Stimulated activated CD4-positive, alpha-beta T cell treated with anti-CD3 and anti-CD28 coated beads, TNF-alpha, amount 100 ng/mL, for 1 hour (primary cell): ENCODE data around the gene URAD.

Experiments
- DNase-seq, 3 donors: peaks; one replicate each; pipeline ENCODE4 v3.0.0-alpha.2; 2020; ENCODE audit warnings: low read depth in 3 of 3, low spot score in 1 of 3

The URAD gene

GRCh38 chr13:28000567-28000966 lies 12.1 kb upstream of the URAD start:
- no peak for DNase-seq

DNA sequence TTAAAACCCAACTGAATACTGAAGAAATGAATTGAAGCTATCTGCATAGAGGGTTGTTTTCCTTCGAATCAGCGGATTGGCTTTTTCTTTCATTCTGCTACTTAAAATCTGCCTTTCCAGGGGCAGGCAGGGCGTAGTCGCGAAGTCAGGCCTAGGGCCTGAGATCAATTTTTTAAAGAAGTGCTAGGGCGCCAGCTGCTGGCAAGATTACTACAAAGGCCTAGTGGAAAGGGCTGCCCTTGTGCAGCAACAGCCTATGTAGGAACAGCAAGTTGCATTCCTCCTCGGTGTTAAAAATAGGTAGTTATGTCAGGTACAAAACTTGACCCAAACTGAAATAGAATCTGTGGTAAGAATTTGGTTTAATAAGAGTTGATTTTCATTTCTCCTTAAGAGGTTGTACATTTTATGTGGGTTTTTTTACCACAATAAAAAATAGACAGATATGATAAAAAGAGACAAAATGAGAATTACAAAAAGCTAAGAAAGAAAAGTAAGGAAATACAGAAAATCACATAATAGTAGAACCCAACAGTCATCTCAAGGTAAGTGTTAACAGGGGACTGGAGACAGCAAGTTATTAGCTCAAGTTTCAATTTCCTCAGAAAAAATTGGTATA lies 9.5 kb upstream of the URAD start:
- DNase-seq = no peak

- no peak for DNase-seq
Observed at GRCh38 chr13:27991881-27992280, 3.4 kb upstream of the URAD start.

DNA sequence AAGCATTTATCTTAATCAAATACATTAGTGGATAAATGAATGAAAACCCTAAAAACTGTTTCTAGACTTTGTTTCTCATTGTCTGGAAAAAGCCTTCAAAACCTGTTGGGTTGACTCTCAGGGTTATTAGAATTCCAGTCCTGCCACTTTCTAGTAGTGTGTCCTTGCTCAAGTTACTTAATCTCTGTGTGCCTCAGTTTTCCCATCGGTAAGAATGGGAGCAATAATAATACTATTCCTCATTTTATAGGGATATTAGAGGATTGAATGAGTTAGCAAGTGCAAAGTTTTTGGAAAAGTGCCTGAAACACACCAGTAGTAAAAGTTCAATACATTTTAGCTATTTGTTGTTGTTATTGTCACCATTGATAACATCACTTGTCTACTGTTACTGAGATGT lies 2.9 kb downstream of the URAD start:
- DNase-seq = no peak

DNA sequence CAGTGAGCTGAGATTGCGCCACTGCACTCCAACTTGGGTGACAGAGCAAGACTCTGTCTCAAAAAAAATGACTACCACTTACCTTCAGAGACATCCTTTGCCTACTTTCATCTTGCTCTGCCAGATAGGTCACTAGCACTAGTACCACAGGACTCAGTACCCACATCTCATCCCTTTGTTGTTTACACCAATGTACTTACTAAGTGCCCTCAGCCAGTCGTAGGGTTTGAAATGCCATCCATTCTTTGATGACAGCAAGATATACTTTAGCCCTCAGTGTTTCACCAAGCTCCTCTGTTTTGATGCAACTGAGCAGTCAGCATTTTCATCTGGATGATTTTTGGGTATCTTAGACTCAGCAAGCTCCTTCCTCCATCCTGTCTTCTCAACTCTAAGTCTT lies 6.1 kb downstream of the URAD start:
- no peak for DNase-seq

DNA sequence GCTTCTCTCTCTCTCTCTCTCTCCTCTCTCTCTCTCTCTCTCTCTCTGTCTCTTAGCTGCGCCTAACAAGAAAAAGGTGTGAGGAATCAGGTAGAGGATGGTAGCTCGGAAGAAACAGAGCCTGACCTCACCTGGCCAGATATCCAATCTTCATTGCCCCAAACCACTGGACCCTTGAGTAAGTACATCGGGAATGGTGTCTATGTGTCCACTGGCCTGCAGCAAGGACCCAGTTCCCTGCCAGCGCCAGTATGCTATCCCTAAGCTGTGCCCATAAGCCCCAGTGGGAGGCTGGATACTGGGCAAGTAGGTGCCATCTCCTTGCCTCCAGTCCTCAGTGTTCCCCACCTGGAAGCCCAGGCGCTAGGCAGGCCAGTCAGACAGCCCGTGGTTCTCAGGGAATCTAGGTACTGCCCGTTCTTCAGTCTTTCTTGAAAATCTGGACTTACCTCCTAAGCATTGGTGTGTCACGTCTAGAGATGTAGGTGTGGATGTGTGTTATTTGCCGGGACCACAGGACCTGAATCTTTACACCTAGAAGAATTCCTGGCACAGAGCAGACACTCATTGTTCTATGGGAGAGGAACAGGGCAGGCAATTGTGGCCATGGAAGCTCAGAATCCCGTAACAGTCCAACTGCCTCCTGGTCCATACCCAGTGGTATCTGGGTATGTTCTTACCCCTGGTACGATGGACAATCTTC lies 7.3 kb downstream of the URAD start:
- no peak for DNase-seq

DNA sequence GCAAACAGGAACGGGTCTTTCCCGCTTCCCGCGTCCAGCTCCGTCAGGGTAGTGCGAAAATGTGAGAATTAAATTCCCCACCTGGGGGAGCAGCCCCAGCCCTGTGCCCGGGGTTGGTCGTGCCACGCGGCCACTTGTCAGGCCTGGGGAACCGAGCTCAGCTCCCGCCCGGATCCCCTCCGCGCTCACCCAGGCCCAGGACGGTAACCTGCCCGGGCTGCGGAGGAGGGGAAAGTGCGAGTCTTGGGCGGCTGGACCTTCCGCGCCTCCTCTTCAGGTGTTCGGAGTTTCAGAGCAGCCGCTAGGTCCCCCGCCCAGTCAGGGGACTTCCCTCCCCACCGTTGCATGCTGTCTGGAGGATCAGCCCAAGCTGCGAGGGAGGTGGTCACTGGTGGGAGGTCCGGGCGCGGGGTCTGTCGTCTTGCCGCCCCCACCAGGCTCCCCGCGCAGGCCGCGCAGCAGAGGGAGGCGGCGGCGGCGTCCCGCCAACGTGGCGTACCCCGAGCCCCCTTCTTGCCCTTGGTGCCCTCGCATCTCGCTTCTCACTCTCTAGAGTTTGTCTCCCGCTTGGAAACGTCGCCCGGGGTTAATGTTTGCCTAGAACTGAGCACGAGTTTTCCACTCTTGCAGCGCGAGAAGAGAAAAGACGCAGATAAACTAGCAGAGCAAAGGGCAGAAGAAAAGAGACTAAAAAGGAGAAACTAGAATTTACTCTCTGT lies 8.1 kb downstream of the URAD start:
- no peak for DNase-seq

DNA sequence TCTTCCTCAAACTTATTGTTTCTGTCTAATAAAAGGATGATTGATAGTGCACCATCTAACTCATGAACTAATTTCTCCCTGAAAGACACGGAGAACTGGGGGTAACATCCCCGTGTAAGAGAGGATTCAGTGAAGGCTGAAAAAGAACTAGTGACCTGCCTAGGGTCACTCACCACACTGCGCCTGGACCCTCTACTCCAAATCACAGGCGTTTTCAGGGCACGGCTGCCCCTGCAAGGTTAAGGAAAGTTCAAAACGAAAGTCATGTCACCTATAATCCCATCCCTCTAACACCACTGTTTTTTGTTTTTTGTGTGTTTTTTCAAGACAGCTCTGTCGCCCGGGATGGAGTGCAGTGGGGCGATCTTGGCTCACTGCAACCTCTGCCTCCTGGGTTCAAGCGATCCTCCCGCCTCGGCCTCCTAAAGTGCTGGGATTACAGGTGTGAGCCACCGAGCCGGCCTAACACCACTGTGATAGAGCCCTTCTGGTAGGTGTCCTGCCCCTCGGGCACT lies 8.7 kb downstream of the URAD start:
- no peak for DNase-seq

DNA sequence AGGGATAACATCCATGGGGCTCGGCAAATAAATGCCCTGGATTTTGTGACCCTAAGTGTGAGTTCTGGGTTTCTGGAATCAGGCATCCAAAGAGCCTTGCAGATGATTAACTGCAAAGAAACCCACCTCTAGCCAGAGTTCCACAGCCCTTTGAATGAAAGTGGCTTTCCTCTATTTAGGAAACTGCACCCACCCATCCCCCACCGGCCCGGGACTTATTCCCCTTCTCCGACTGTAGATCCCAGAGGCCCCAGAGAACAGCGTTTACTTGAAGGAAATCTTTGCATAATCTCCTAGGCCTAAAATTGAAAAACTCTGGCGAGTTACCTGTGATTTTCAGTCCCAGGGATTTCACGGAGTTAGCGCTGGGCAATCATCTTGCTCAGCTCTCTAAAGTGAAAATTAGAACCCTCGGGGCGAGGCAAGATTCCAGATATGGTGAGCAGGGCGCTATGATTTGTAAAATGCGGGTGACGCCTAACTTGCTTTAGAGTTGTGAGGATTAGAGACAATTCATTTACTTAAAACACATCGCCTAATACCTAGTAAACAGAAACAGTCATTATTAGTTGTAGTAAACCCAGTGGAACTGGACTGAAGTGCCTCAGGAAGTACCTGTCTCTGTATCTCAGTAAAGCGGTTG lies 9.4 kb downstream of the URAD start:
- no peak for DNase-seq

GRCh38 chr13:27978301-27978968 lies 10.1 kb downstream of the URAD start:
- DNase-seq = no peak

- no peak for DNase-seq
Observed at GRCh38 chr13:27977476-27978300, 10.8 kb downstream of the URAD start.

DNA sequence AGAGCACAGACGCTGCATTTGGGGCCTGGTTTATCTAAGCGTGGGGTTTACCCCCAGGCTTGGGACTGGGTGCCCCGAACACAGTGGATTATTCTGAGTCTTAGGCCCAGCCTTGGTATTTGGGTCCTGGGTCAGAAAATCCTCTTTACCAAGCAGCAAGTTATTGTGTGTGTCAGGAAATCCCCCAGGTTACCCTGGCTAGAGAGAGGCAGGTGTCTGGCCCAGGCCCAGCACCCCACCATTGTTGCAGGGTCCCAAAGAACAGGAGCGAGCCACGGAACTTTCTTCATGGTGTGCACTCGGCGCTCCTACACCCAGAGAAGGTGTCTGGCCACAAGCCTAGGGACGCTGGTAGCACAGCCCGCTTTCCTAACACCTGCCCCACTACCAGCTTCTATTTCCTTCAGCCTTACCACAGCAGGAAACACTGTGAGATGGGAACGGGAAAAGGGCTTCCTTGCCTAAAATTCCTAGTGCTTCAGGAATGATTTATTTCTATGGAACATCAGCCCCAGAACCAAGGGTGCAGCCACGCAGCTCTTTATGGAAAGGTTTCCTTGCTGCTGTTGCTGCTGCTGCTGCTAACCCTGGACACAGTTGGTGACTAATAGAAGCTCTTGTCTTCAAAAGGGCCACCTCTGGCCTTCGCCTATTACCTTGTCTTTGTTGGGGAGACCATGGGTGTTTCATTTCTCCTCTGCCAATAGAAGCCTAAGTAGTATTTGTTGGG lies 12.0 kb downstream of the URAD start:
- no peak for DNase-seq

GRCh38 chr13:27975564-27976361 lies 12.7 kb downstream of the URAD start:
- DNase-seq = no peak

- no peak for DNase-seq
Observed at GRCh38 chr13:27973961-27974662, 14.4 kb downstream of the URAD start.

- no peak for DNase-seq
Observed at GRCh38 chr13:27973291-27973690, 15.2 kb downstream of the URAD start.

DNA sequence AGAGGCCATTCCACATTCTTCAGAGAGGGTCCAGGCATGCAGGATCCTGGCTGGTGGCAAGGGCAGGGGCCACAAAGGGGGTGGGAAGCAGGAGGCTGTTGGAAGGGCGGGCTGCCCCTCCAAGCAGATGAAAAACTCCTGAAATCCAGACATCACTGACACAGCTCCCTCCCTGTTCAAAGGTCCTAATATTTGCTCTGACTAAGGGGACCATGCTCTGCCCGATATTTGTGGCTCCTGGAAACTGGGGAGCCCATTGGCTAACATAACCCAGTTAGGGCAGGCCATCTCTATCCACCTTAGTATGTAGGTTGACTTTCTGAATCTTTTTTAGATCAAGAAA lies 16.0 kb downstream of the URAD start:
- no peak for DNase-seq

GRCh38 chr13:27971776-27972477 lies 16.6 kb downstream of the URAD start:
- no peak for DNase-seq

- DNase-seq = no peak
Observed at GRCh38 chr13:27971236-27971645, 17.3 kb downstream of the URAD start.
